Adipocyte (in vitro differentiated cells): ENCODE measurements around the gene OR4C12.
"Not testable (repeated sequence)": the region's sequence is repeated elsewhere in the genome, so short reads cannot be mapped to it uniquely, and the experiment has no call there.

Experiments
- DNase-seq: peaks from one replicate; pipeline ENCODE4 v3.0.0-alpha.2; 2015; ENCODE audit warnings: low read depth
- H3K27me3 ChIP-seq: replicated peaks from 2 replicates; pipeline ENCODE4 v1.7.0; 2013; ENCODE audit warnings: mild to moderate bottlenecking, low read length, moderate library complexity; ENCODE audit not compliant: control insufficient read depth, insufficient read depth
- H3K36me3 ChIP-seq: 2 replicates; pipeline ENCODE4 v1.7.0; 2013; ENCODE audit warnings: low read length, mild to moderate bottlenecking, moderate library complexity; ENCODE audit not compliant: control insufficient read depth, insufficient read depth, severe bottlenecking
- H3K4me1 ChIP-seq: 2 replicates; pipeline ENCODE4 v1.7.0; 2013; ENCODE audit warnings: mild to moderate bottlenecking, low read length, moderate library complexity; ENCODE audit not compliant: control insufficient read depth, insufficient read depth
- H3K4me3 ChIP-seq: 2 replicates; pipeline ENCODE4 v1.7.0; 2013; ENCODE audit warnings: mild to moderate bottlenecking, low read length, moderate library complexity
- H3K9ac ChIP-seq: 2 replicates; pipeline ENCODE4 v1.7.0; 2013; ENCODE audit warnings: mild to moderate bottlenecking, low read length, moderate library complexity
- H3K9me3 ChIP-seq: 2 replicates; pipeline ENCODE4 v1.7.0; 2013; ENCODE audit warnings: mild to moderate bottlenecking, low read length, moderate library complexity; ENCODE audit not compliant: control insufficient read depth

OR4C12 gene

GRCh38 chr11:49982435-49982834 is at the start of gene OR4C12:
OR4C12 (minus strand) TSS chr11:49982535; CDS start chr11:49982501, 34 bp downstream.
- not testable (repeated sequence) for H3K36me3 ChIP-seq, H3K27me3 ChIP-seq, DNase-seq, H3K4me3 ChIP-seq, H3K4me1 ChIP-seq, H3K9me3 ChIP-seq, H3K9ac ChIP-seq

DNA sequence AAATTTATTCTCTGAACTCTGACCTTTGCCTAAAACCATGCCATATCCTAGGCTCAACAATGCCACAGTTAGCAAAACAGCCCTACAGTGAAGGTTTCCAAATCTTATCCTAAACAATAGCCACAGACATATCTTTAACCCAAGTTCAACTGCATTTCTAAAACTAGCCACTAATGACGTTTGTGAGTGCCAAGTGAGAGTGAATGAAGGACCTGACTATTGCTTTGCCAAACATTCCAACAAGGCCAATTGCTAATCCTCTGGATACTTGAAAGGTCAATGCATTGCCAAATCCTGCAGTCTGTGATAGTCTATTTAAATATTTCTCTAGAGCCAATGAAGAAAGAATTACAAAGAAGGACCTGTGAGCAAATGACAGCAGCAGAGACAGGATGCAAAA is 47.9 kb upstream of the OR4C12 start:
- no peaks in the 10 kb centered on the region for H3K9me3 ChIP-seq
- no peaks in the 10 kb centered on the region for H3K27me3 ChIP-seq
- H3K4me1 ChIP-seq: no peaks in the 10 kb centered on the region
- no peak overlapping the region for H3K4me3 ChIP-seq
- no peak for DNase-seq
- H3K9ac ChIP-seq: no peak overlapping the region
- H3K36me3 ChIP-seq: no peaks in the 10 kb centered on the region

DNA sequence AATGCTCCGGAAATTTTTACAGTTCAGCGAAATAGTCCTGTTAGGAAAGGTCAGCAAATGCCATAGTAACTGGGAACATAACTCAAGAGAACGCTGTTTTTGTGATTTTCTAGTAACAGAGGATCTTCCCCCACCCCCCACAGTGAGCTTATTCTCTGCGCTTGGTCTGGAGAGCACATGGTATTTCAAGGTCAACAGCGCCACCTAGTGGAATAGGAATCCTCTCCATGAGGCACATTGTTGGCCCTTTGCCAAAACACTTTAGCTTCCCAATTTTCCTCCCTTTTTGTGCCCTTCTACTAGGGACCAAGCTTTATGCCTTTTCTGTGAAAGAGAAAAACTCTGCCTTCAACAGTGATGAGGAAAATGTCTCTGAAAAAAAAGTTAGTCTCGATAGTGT is 13.2 kb upstream of the OR4C12 start:
- Histone ChIP-seq H3K27me3 (no peaks in the 10 kb centered on the region), H3K9ac (no peak overlapping the region), H3K36me3 (no peaks in the 10 kb centered on the region), H3K4me3 (no peak overlapping the region), H3K4me1 (no peaks in the 10 kb centered on the region), H3K9me3 (peaks cover 17% of the 10 kb centered on the region)
- DNase-seq: peak; percentile 59

DNA sequence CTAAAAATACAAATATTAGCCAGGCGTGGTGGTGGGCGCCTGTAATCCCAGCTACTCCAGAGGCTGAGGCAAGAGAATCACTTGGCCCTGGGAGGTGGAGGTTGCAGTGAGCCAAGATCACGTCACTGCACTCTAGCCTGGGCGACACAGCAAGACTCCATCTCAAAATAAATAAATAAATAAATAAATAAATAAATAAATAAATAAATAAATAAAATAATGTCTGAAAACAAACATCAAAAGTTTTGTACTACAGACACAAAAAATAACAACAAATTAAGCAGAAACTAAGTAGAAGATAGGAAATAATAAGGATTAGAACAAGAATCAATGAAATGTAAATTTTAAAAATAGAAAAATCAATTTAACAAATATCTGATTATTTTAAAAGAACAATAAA is 8.9 kb downstream of the OR4C12 start:
- H3K4me1 ChIP-seq, H3K9ac ChIP-seq, H3K9me3 ChIP-seq, H3K36me3 ChIP-seq, H3K4me3 ChIP-seq, DNase-seq, H3K27me3 ChIP-seq: not testable (repeated sequence)

DNA sequence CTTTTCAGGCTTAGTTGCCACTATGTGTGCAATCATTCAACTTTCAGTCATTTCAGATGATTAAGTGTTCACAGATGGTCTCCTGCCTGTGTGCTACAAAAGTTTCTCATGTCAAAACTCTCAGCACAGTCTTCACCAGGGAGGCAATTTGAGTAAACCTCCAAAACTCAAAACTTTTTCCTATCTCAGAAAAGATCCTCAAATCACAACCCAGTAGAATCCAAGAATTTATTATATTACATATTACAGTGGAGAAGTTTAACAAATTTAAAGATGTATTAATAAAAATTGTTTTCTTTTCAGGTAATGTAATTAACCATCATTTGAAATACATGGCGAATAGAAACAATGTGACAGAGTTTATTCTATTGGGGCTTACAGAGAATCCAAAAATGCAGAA is 30.2 kb downstream of the OR4C12 start, which contains the start of gene OR4C13:
Gene OR4C13, plus strand, starts transcription at position 301 of the 400 bp plus-strand sequence. Its CDS starts 32 bp downstream, at position 333.
- Histone ChIP-seq H3K4me1 (no peaks in the 10 kb centered on the region), H3K9ac (no peak within 1 kb of the TSS), H3K9me3 (no peaks in the 10 kb centered on the region), H3K36me3 (no peaks in the 10 kb centered on the region), H3K27me3 (no peaks in the 10 kb centered on the region), H3K4me3 (no peak within 1 kb of the TSS)
- no peak for DNase-seq

DNA sequence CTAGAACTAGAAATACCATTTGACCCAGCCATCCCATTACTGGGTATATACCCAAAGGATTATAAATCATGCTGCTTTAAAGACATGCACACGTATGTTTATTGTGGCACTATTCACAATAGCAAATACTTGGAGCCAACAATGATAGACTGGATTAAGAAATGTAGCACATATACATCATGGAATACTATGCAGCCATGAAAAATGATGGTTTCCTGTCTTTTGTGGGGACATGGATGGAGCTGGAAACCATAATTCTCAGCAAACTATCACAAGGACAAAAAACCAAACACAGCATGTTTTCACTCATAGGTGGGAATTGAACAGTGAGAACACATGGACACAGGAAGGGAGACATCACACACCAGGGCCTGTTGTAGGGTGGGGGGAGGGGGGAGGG is 33.6 kb downstream of the OR4C12 start:
- H3K4me1 ChIP-seq, DNase-seq, H3K36me3 ChIP-seq, H3K27me3 ChIP-seq, H3K4me3 ChIP-seq, H3K9ac ChIP-seq, H3K9me3 ChIP-seq: not testable (repeated sequence)
